ENCODE data around the gene CYB561. TPM values are rescaled to one million over a fixed set of nuclear protein-coding genes. Genes with fewer than 3 reads are reported as not detected.

Gene CYB561
- total RNA-seq, 1 experiment from 2014 or later, result 52.1 TPM

GRCh38 chr17:63405741-63406261 is 40.3 kb downstream of the CYB561 start:
- BruUV-seq (replicated peaks), result no TSS peak
- Mint-ChIP-seq H3K36me3 (ENCODE audit: insufficient read depth, unreplicated experiment) (no peaks in the 10 kb centered on the region), H3K27me3 (ENCODE audit: unreplicated experiment) (no peaks in the 10 kb centered on the region), H3K27ac (ENCODE audit: unreplicated experiment) (no peak overlapping the region), H3K9me3 (ENCODE audit: low read depth, unreplicated experiment) (no peaks in the 10 kb centered on the region), H3K4me1 (ENCODE audit: low read depth, unreplicated experiment) (no peaks in the 10 kb centered on the region), H3K4me3 (ENCODE audit: low read depth, unreplicated experiment) (no peak overlapping the region)
- CTCF ChIA-PET, result interaction anchor here (1.4 to 2.0 kb wide), 2 partner anchors 323 to 733 kb away, joined by 12 to 30 read pairs; no protein-coding TSS in a partner anchor
- DNase-seq, result peak; percentile 7
- TF ChIP-seq CTCF (IDR thresholded peaks at IDR 0.05; ENCODE audit: unreplicated experiment), result no peak
- intact Hi-C loops (cut with micrococcal nuclease; ENCODE audit: unreplicated experiment), result loop anchor here (1.0 to 2.0 kb wide), 4 partner anchors 324 to 734 kb away; no protein-coding TSS in a partner anchor

GRCh38 chr17:63405020-63405419 is 41.1 kb downstream of the CYB561 start:
- H3K27me3 Mint-ChIP-seq (ENCODE audit: unreplicated experiment), result no peaks in the 10 kb centered on the region
- no peak for TF ChIP-seq CTCF (IDR thresholded peaks at IDR 0.05; ENCODE audit: unreplicated experiment)
- intact Hi-C loops (cut with micrococcal nuclease; ENCODE audit: unreplicated experiment), result no loop called here
- DNase-seq, result no peak
- no peaks in the 10 kb centered on the region for H3K36me3 Mint-ChIP-seq (ENCODE audit: insufficient read depth, unreplicated experiment)
- H3K4me3 Mint-ChIP-seq (ENCODE audit: low read depth, unreplicated experiment), result no peak overlapping the region
- H3K27ac Mint-ChIP-seq (ENCODE audit: unreplicated experiment), result no peak overlapping the region
- no peaks in the 10 kb centered on the region for H3K4me1 Mint-ChIP-seq (ENCODE audit: low read depth, unreplicated experiment)
- no TSS peak for BruUV-seq (replicated peaks)
- no peaks in the 10 kb centered on the region for H3K9me3 Mint-ChIP-seq (ENCODE audit: low read depth, unreplicated experiment)
- CTCF ChIA-PET, result no interaction called here

GRCh38 chr17:63402431-63403212 is 43.5 kb downstream of the CYB561 start:
- TF ChIP-seq CTCF (IDR thresholded peaks at IDR 0.05; ENCODE audit: unreplicated experiment), result no peak
- Mint-ChIP-seq H3K27ac (ENCODE audit: unreplicated experiment) (no peak overlapping the region), H3K4me3 (ENCODE audit: low read depth, unreplicated experiment) (no peak overlapping the region), H3K9me3 (ENCODE audit: low read depth, unreplicated experiment) (no peaks in the 10 kb centered on the region), H3K27me3 (ENCODE audit: unreplicated experiment) (no peaks in the 10 kb centered on the region), H3K4me1 (ENCODE audit: low read depth, unreplicated experiment) (no peaks in the 10 kb centered on the region), H3K36me3 (ENCODE audit: insufficient read depth, unreplicated experiment) (no peaks in the 10 kb centered on the region)
- no TSS peak for BruUV-seq (replicated peaks)
- intact Hi-C loops (cut with micrococcal nuclease; ENCODE audit: unreplicated experiment), result no loop called here
- DNase-seq, result no peak
- CTCF ChIA-PET, result no interaction called here

GRCh38 chr17:63399856-63400255 is 46.2 kb downstream of the CYB561 start:
- DNase-seq, result no peak
- Mint-ChIP-seq H3K36me3 (ENCODE audit: insufficient read depth, unreplicated experiment) (no peaks in the 10 kb centered on the region), H3K4me3 (ENCODE audit: low read depth, unreplicated experiment) (no peak overlapping the region), H3K9me3 (ENCODE audit: low read depth, unreplicated experiment) (no peaks in the 10 kb centered on the region), H3K27me3 (ENCODE audit: unreplicated experiment) (no peaks in the 10 kb centered on the region), H3K4me1 (ENCODE audit: low read depth, unreplicated experiment) (no peaks in the 10 kb centered on the region), H3K27ac (ENCODE audit: unreplicated experiment) (no peak overlapping the region)
- CTCF ChIA-PET, result no interaction called here
- TF ChIP-seq CTCF (IDR thresholded peaks at IDR 0.05; ENCODE audit: unreplicated experiment), result no peak
- intact Hi-C loops (cut with micrococcal nuclease; ENCODE audit: unreplicated experiment), result no loop called here
- BruUV-seq (replicated peaks), result no TSS peak

Data from Calu3 (cell line).